ENCODE data around the gene LBR.

The LBR gene

GRCh38 chr1:225422031-225422605 lies 5.7 kb downstream of the LBR start:
- TF ChIP-seq, protein P1, sequence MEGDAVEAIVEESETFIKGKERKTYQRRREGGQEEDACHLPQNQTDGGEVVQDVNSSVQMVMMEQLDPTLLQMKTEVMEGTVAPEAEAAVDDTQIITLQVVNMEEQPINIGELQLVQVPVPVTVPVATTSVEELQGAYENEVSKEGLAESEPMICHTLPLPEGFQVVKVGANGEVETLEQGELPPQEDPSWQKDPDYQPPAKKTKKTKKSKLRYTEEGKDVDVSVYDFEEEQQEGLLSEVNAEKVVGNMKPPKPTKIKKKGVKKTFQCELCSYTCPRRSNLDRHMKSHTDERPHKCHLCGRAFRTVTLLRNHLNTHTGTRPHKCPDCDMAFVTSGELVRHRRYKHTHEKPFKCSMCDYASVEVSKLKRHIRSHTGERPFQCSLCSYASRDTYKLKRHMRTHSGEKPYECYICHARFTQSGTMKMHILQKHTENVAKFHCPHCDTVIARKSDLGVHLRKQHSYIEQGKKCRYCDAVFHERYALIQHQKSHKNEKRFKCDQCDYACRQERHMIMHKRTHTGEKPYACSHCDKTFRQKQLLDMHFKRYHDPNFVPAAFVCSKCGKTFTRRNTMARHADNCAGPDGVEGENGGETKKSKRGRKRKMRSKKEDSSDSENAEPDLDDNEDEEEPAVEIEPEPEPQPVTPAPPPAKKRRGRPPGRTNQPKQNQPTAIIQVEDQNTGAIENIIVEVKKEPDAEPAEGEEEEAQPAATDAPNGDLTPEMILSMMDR (conservative IDR thresholded peaks at IDR 0.05), result no peak
- peak overlapping the region; percentile 91 for H3K27ac ChIP-seq

DNA sequence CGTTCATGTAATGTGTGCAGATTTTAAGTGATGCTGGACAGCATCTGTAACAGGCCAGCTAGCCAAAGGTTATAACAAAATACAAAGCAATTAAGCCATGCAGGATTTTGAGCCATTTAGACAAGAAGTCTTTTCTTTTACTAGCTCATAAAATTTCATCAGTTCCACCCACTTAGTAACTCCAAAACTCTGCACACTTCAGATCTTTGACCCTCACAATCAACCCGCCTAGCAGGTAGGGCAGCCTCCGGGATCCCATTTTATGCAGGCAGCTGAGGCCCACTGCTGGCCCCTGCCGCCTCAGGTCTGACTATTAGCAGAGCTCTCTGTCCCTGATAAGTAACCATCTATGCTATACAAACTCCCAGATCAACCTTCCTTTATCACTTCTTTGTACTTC lies 9.2 kb downstream of the LBR start:
- TF ChIP-seq, protein P1 (conservative IDR thresholded peaks at IDR 0.05), result peak; percentile 61
- H3K27ac ChIP-seq, result peak overlapping the region; percentile 91

DNA sequence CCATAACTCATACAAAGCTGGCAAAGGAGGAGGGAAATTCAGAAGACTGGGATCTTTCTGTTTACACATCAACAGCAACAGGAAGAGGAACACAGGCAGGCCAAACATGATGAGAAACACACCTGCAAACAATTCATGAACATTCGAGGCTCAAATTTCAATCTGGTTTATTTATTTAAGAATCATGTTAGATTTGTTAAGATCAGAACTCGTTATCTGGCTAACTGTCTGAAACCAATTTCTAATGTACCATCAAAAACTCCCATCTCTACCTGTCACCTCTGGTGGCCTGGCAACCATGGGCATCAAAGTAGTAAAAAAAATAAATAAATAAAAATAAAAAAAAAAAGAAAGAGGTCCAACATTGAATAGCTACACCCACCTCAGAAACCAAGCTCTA lies 9.8 kb downstream of the LBR start:
- H3K27ac ChIP-seq, result peak overlapping the region; percentile 91
- TF ChIP-seq, protein P1 (conservative IDR thresholded peaks at IDR 0.05), result no peak

GRCh38 chr1:225415967-225416745 lies 11.7 kb downstream of the LBR start:
- TF ChIP-seq, protein P1 (conservative IDR thresholded peaks at IDR 0.05), result no peak
- H3K27ac ChIP-seq, result peak overlapping the region; percentile 91

- H3K27ac ChIP-seq, result peak overlapping the region; percentile 91; the same call in 1 of the 2 replicates
- TF ChIP-seq, protein P1 (conservative IDR thresholded peaks at IDR 0.05), result no peak
These were observed 12.5 kb downstream of the LBR start for GRCh38 chr1:225415307-225415706.

DNA sequence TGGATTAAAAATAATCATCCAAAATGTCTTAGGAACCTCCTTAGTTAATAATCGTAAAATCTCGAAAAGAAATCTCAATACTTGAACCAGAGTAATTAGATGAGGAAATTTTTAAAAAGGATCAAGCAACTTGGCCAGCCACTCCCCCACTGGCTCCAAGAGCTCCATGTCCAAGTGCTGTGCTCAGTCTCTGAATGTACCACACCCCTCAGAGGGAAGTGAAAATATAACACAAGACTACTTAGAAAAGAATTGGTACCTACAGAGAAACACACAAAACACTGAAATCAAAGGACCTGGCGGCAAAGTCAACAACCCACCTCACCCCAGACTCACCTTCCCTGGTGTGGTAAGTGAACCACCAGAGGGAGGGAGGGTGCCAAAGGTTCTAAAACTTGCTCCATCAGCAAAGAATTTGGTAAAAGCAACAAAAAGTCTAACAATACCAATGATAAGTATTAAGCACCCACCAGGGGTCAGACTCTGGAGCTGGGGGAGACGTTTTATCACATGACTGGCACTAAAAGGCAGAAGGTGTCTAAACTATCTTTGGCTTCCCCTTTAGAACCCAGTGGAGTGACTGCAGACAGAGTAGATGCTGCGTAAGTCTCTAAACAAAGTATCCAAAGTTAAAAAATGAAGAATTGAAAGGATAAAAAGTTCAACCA lies 14.0 kb downstream of the LBR start:
- H3K27ac ChIP-seq, result peak overlapping the region; percentile 87
- TF ChIP-seq, protein P1 (conservative IDR thresholded peaks at IDR 0.05), result no peak

DNA sequence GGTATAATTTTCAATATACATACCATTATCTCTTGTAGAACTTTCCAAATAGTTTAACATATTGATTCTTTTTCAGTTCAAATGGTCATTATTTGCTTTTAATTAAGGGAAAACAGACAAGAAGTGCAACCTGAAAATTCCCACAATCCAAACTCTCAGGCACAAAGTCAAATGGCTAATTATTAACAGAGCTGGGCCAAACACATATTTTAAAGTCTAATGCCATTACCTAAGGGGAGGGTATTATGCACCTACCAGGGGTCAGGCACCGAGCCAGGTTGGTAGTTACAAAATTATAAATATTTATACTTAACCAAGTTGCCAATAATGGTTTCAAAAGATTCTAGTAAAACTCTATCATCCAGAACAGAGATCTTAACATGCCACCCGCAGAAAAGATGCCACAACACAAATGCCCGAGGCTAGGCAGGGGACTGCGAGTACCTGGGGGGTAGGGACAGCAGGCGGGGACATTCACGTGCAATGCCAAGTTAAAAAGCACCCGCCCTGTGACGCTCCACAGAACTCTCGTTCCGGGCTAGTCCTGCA lies 15.0 kb downstream of the LBR start:
- H3K27ac ChIP-seq, result peak overlapping the region; percentile 87
- TF ChIP-seq, protein P1 (conservative IDR thresholded peaks at IDR 0.05), result no peak
